ENCODE data around the gene C19orf25. TPM values are rescaled to one million over a fixed set of nuclear protein-coding genes. Genes with fewer than 3 reads are reported as not detected.

Gene C19orf25
- total RNA-seq, 6 experiments from 2014 or later = 12.2 to 32.7 (median 15.3) TPM

- Histone ChIP-seq H3K27ac (no peak overlapping the region), H3K4me1 (no peaks in the 10 kb centered on the region), H3K4me3 (no peak overlapping the region), H3K27me3 (peaks cover 4 to 24% of the 10 kb centered on the region in 2 donors), H3K9me3 (no peaks in the 10 kb centered on the region), H3K36me3 (no peaks in the 10 kb centered on the region)
- intact Hi-C loops (cut with DNase I) = loop anchor here in 1 of 2 donors (10.0 kb wide), 1 partner anchor 61 kb away; the partner anchor contains the start of gene ADAMTSL5
- DNase-seq (no peak), ATAC-seq (peak in 2 of 4 donors; percentile 16 to 28)
- 0% methylated on average over 3 of the region's 33 CpGs for WGBS (ENCODE audit: insufficient coverage, low coverage, low lambda C conversion rate, missing lambda C conversion rate)
- TF ChIP-seq POLR2A (IDR thresholded peaks at IDR 0.05) (no peak), CTCF (IDR thresholded peaks at IDR 0.05) (no peak)
Observed at GRCh38 chr19:1453525-1454364, 25.3 kb downstream of the C19orf25 start.

DNA sequence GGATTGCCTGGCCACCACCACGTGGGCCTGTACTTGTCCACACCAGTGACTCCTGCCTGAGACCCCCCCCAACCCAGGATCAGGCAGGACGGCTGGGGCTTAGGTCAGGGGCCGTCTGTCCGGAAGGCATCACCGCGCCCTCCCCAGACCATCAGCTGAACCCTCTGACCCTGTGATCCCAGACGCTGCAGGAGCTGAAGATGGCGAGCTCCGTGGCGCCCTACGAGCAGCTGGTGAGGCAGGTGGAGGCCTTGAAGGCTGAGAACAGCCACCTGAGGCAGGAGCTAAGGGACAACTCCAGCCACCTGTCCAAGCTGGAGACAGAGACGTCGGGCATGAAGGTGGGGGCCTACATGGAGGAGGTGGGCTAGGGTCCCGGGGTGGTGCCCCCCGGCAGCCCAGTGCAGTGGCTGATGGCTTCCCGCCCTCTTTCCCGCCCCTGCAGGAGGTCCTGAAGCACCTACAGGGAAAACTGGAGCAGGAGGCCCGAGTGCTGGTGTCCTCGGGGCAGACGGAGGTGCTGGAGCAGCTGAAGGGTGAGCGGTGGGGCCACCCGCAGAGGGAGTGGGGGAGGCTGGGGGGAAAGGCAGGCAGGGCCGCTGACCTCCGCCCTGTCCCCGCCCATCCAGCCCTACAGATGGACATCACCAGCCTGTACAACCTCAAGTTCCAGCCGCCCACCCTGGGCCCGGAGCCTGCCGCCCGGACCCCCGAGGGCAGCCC lies 26.1 kb downstream of the C19orf25 start:
- Histone ChIP-seq H3K9me3 (no peaks in the 10 kb centered on the region), H3K27me3 (peaks cover 4 to 25% of the 10 kb centered on the region in 2 donors), H3K36me3 (no peaks in the 10 kb centered on the region), H3K4me1 (no peaks in the 10 kb centered on the region), H3K4me3 (no peak overlapping the region), H3K27ac (no peak overlapping the region)
- no peak for ATAC-seq
- DNase-seq = peak in 1 of 3 donors; percentile 36
- WGBS (ENCODE audit: insufficient coverage, low coverage, low lambda C conversion rate, missing lambda C conversion rate) = 22% methylated on average over 10 of the region's 30 CpGs
- no peak for TF ChIP-seq POLR2A (IDR thresholded peaks at IDR 0.05)
- no peak for TF ChIP-seq CTCF (IDR thresholded peaks at IDR 0.05)
- intact Hi-C loops (cut with DNase I) = loop anchor here in 1 of 2 donors (10.0 kb wide), 1 partner anchor 62 kb away; the partner anchor contains the start of gene ADAMTSL5

DNA sequence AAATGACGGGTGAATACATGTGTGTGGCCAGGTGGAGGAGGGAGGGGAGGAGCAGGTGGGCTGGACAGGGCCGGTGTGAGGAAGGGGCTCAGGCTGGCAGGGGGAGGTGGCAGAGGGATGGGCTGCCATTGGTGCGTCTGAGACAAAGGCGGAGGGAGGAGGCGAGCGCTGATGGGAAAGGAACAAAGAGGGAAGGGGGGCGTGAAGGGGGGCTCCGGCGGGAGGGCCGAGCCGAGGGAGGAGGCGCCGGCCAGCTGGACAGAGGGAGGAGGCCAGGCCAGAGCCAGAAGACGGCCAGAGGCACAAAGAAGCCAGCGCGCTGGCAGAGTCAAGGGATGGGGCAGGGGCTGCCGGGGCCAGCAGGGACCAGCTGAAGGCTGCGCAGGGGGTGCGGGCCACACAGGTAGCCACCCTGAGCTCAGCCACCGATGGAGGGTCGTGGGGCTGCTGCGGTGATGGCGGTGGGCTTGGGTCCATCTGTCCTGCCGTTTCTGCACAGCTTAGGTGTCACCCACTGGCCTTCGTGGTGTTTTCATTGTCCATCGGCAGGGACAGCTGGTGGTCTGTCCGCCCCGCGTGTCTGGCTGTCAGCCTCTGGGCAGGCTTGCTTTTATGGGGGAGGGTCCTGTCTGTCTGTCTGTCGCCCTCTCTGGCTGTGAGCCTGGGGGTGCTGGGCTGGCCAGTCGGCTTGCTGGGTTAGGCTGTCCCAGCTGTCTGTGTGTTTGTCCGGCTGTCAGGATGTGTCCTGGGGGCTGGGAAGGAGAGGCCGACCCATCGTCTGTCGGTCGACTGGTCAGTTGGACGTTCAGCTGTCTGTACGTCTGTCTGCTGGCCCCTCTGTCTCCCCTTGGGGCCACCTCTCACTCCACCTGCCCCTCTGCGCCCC lies 26.9 kb downstream of the C19orf25 start:
- no peaks in the 10 kb centered on the region for H3K36me3 ChIP-seq
- 9% methylated on average over 17 of the region's 39 CpGs for WGBS (ENCODE audit: insufficient coverage, low coverage, low lambda C conversion rate, missing lambda C conversion rate)
- no peak overlapping the region for H3K4me3 ChIP-seq
- intact Hi-C loops (cut with DNase I) = loop anchor here in 1 of 2 donors (10.0 kb wide), 1 partner anchor 63 kb away; the partner anchor contains the start of gene ADAMTSL5
- peaks cover 4 to 32% of the 10 kb centered on the region in 2 donors for H3K27me3 ChIP-seq
- H3K27ac ChIP-seq = no peak overlapping the region
- ATAC-seq (no peak), DNase-seq (no peak)
- H3K4me1 ChIP-seq = no peaks in the 10 kb centered on the region
- no peak for TF ChIP-seq POLR2A (IDR thresholded peaks at IDR 0.05)
- TF ChIP-seq CTCF (IDR thresholded peaks at IDR 0.05) = no peak
- H3K9me3 ChIP-seq = no peaks in the 10 kb centered on the region

All from right lobe of liver (tissue), 6 donors.